Bronchial epithelial cell (primary cell): Measurements from ENCODE around the gene KRCC1. TPM values are rescaled to one million over a fixed set of nuclear protein-coding genes. Genes with fewer than 3 reads are reported as not detected.
"Not testable (repeated sequence)": the region's sequence is repeated elsewhere in the genome, so short reads cannot be mapped to it uniquely, and the experiment has no call there.

Experiments used
- DNase-seq: peaks from one replicate; pipeline ENCODE4 v3.0.0-alpha.2; 2010; ENCODE audit warnings: low read depth
- FAIRE-seq: peaks from 2 replicates; lab custom pipeline; 2011; peaks lifted over from hg19 to GRCh38; lab: Jason Lieb, UNC
- H3K27me3 ChIP-seq: 2 replicates; pipeline ENCODE4 v1.5.1; 2011; ENCODE audit warnings: low read length; ENCODE audit not compliant: control insufficient read depth, insufficient read depth
- H3K36me3 ChIP-seq: 2 replicates; pipeline ENCODE4 v1.5.1; 2011; ENCODE audit warnings: low read length; ENCODE audit not compliant: control insufficient read depth, insufficient read depth
- H3K4me3 ChIP-seq: 2 replicates; pipeline ENCODE4 v1.5.1; 2011; ENCODE audit warnings: mild to moderate bottlenecking, low read depth, low read length, control low read depth
- total RNA-seq: library from RNA; depleted of rRNA; stranded (reverse); fragments of >200 nt; gene quantifications from 2 replicates; pipeline ENCODE4 v1.2.1, GENCODE V29; 2014
- TF ChIP-seq, protein P1 (sequence below): IDR thresholded peaks from 2 replicates; pipeline ENCODE4 v1.5.1; 2011; ENCODE audit warnings: mild to moderate bottlenecking, moderate library complexity, low read length, control low read depth, inconsistent platforms; ENCODE audit not compliant: insufficient read depth, severe bottlenecking

KRCC1 gene
- total RNA-seq, 1 donor from 2014 or later, result 8.4 TPM

DNA sequence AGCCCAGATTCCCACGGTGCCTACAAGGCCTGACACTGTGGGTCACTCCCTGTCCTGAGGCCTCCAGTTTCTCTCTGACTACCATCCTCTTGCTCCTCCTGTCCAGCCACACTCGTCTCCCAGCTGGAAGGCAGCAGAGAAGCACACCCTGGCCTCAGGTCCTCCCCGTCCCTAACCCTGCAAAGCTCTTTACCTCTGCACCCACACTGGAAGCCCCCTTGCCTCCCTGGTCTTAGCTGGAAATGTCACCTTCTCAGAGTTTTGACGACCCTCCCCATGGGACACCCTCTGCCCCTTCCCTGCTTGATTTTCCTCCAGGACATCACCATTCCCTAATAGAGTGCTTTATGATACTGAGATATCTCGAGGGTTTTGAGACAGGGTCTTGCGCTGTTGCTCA lies 49.8 kb downstream of the KRCC1 start:
- Histone ChIP-seq H3K4me3 (no peak overlapping the region), H3K27me3 (no peaks in the 10 kb centered on the region), H3K36me3 (no peaks in the 10 kb centered on the region)
- FAIRE-seq (no peak), DNase-seq (no peak)
- TF ChIP-seq, protein P1, sequence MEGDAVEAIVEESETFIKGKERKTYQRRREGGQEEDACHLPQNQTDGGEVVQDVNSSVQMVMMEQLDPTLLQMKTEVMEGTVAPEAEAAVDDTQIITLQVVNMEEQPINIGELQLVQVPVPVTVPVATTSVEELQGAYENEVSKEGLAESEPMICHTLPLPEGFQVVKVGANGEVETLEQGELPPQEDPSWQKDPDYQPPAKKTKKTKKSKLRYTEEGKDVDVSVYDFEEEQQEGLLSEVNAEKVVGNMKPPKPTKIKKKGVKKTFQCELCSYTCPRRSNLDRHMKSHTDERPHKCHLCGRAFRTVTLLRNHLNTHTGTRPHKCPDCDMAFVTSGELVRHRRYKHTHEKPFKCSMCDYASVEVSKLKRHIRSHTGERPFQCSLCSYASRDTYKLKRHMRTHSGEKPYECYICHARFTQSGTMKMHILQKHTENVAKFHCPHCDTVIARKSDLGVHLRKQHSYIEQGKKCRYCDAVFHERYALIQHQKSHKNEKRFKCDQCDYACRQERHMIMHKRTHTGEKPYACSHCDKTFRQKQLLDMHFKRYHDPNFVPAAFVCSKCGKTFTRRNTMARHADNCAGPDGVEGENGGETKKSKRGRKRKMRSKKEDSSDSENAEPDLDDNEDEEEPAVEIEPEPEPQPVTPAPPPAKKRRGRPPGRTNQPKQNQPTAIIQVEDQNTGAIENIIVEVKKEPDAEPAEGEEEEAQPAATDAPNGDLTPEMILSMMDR, result no peak

- Histone ChIP-seq H3K4me3 (no peak overlapping the region), H3K36me3 (no peaks in the 10 kb centered on the region), H3K27me3 (no peaks in the 10 kb centered on the region)
- DNase-seq (no peak), FAIRE-seq (no peak)
- TF ChIP-seq, protein P1, result no peak
These were observed 52.4 kb downstream of the KRCC1 start for GRCh38 chr2:88003074-88003755.

DNA sequence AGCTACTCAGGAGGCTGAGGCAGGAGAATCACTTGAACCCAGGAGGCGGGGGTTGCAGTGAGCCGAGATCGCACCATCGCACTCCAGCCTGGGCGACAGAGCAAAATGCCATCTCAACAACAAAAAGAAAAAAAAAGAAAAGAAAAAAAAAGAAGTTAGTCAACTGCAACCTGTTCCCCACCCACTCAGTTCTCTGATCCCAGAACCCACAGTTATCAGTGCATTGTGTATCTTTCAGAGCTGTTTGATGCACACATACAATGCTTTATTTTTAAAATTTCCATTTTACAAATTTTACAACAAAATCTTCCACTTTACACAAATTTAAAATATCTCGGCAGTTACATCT lies 53.2 kb downstream of the KRCC1 start:
- no peak for FAIRE-seq
- TF ChIP-seq, protein P1, result no peak
- H3K36me3 ChIP-seq, result no peaks in the 10 kb centered on the region

DNA sequence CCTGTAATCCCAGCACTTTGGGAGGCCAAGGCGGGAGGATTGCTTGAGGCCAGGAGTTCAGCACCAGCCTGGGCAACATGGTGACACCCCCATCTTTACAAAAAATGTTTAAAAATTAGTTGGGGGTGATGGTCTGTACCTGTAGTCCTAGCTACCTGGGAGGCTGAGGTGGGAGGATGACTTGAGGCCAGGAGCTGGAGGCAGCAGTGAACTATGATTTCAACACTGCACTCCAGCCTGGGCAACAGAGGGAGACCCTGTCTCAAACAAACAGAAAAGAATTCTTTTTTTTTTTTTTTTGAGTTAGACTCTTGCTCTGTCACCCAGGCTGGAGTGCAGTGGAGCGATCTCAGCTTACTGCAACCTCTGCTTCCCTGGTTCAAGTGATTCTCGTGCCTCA lies 55.1 kb downstream of the KRCC1 start:
- not testable (repeated sequence) for FAIRE-seq, H3K4me3 ChIP-seq, H3K36me3 ChIP-seq, DNase-seq, H3K27me3 ChIP-seq

More for the DNA sequence above, 53.2 kb downstream of the KRCC1 start:
- H3K27me3 ChIP-seq, result no peaks in the 10 kb centered on the region
- DNase-seq, result no peak
- no peak overlapping the region for H3K4me3 ChIP-seq

GRCh38 chr2:87996570-87996969 lies 59.0 kb downstream of the KRCC1 start:
- Histone ChIP-seq H3K4me3 (no peak overlapping the region), H3K27me3 (no peaks in the 10 kb centered on the region), H3K36me3 (no peaks in the 10 kb centered on the region)
- TF ChIP-seq, protein P1, result no peak
- FAIRE-seq (no peak), DNase-seq (peak; percentile 17)

GRCh38 chr2:87995756-87996155 lies 59.8 kb downstream of the KRCC1 start:
- no peak for DNase-seq
- TF ChIP-seq, protein P1, result no peak
- FAIRE-seq, result no peak
- no peaks in the 10 kb centered on the region for H3K36me3 ChIP-seq
- no peak overlapping the region for H3K4me3 ChIP-seq
- H3K27me3 ChIP-seq, result no peaks in the 10 kb centered on the region

DNA sequence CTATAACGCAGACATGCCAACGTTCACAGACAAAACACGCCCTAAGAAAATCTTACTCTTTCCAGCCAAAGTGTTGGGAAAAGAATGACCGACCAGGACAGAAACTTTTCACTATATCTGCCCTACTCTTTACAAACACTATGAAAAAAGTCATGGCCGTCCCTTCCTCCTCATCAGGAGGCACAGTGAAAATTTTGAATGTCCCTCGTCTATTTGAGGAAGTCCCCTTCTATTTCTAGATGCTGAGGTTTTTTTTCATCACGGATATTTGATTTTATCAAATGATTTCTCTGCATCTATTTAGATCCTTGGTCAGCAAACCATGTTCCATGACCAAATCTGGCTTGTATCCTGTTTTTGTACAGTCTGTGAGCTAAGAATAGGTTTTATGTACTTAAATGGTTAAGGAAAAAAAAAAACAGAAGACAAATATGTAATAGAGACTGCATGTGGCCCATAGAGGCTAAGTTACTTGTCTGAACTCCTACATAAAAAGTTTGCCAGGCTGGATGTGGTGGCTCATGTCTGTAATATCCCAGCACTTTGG lies 61.2 kb downstream of the KRCC1 start:
- not testable (repeated sequence) for DNase-seq, H3K36me3 ChIP-seq, FAIRE-seq, H3K4me3 ChIP-seq, H3K27me3 ChIP-seq

DNA sequence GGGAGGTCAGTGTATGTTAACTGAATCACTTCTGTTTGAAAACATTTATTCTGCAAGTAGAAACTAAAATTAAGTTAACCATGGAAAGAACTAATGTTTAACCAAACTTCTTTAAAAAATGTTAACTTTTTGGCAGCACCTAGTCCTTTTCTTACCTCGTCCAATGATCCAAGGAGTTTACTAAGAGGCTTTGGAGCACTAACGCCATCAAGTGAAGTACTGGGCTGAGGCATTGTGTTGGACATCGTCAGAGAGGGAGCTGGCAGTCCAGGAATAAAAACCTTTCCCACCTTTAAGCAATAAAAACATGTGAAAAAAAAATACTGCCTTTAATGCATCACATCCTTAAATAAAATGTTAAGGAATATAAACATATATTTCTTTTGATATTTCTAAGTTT lies 63.0 kb downstream of the KRCC1 start:
- not testable (repeated sequence) for H3K27me3 ChIP-seq, H3K4me3 ChIP-seq, FAIRE-seq, DNase-seq, H3K36me3 ChIP-seq

DNA sequence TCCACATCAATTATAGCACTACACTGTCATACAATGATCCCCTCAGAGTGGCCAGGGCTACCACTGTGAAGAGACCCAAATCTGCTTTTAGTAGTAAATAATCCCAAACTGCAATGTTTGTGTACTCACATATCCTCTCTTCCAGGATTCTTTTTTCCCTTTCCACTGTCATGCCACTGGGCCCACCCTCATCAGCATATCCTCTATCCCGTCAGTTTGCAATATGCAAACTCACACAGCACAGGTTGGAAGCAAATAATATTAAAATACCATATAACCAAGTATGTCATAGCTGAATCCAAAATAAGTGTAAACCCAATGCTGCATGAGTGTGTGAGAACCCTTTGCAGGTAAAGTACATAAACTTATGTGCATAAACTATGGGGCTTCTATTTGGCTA lies 68.1 kb downstream of the KRCC1 start:
- DNase-seq, H3K27me3 ChIP-seq, H3K4me3 ChIP-seq, FAIRE-seq, H3K36me3 ChIP-seq: not testable (repeated sequence)
